Measurements from ENCODE around the gene LSMEM2.
A peak's percentile ranks its signal among the peaks of the same experiment; 100 is the strongest.

DNA sequence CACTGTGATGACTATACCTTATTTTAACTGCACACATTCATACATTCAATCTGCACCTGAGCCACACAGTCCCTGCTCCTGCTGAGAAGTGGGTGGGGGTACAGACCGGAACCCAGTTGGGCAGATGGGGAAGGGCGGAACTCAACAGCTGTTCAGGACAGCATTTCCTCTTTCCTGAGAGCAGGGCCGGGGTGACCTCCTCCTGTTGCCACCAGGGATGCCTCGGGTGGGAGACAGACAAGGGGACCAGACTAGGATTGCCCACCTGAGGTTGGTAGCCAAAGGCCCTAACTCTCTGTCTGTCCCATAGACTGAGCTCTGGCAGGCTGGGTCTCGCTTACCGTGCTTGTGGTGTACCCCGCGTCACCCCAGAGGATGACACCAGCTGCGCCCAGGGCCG lies 39.7 kb downstream of the LSMEM2 start:
- TF ChIP-seq POLR2A (IDR thresholded peaks at IDR 0.05) (no peak), POLR2AphosphoS5 (IDR thresholded peaks at IDR 0.05) (peak in 1 of 2 donors; percentile 64), EP300 (IDR thresholded peaks at IDR 0.05) (no peak)
- TF ChIP-seq, protein P1, sequence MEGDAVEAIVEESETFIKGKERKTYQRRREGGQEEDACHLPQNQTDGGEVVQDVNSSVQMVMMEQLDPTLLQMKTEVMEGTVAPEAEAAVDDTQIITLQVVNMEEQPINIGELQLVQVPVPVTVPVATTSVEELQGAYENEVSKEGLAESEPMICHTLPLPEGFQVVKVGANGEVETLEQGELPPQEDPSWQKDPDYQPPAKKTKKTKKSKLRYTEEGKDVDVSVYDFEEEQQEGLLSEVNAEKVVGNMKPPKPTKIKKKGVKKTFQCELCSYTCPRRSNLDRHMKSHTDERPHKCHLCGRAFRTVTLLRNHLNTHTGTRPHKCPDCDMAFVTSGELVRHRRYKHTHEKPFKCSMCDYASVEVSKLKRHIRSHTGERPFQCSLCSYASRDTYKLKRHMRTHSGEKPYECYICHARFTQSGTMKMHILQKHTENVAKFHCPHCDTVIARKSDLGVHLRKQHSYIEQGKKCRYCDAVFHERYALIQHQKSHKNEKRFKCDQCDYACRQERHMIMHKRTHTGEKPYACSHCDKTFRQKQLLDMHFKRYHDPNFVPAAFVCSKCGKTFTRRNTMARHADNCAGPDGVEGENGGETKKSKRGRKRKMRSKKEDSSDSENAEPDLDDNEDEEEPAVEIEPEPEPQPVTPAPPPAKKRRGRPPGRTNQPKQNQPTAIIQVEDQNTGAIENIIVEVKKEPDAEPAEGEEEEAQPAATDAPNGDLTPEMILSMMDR (IDR thresholded peaks at IDR 0.05), result no peak
